ENCODE results near the gene SIGLEC9. TPM values are rescaled to one million over a fixed set of nuclear protein-coding genes. Genes with fewer than 3 reads are reported as not detected.

SIGLEC9 gene
- total and polyA plus RNA-seq, 2 donors (not counting 1 experiment from before 2014, with no cell fraction given), result 0.72 TPM; not detected in 1

DNA sequence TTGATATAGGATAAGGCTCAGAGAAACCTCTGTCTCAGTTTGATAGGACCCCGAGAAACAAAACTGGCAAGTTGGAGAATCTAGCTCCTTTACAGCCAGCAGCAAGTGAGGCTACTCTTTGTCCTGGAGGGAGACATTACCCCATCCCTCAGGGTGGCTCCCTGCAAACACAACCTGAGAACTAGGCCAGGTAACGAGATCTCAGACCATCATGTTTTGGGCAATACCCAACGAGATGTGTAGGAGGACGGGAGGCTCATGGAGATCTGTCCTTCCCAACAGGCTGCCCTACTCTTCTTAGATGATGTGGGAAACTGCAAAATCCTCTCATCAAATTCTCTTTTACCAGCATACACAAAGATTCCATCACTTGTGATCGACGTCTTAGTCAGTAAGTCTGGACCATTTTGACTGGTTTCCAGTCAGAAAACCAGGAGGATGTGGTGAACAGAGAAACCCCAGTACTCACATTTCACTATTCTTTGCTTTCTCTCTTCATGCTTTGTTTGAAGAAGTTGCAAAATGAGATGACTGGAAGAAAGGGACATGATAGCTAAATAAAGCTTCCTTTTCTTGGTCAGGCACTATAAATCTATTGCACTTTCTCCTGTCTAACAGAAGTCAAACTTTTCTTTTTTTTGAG lies 10.5 kb upstream of the SIGLEC9 start:
- ATAC-seq (ENCODE audit: low read depth) (no peak), DNase-seq (no peak)
- 94% methylated on average over 3 of the region's 6 CpGs for WGBS (ENCODE audit: insufficient coverage)
- Histone ChIP-seq H3K4me3 (ENCODE audit: control extremely low read depth in 1 of 5, extremely low read depth in 1 of 5, insufficient read depth in 1 of 5, low read depth in 2 of 5, low read length in 4 of 5) (no peak overlapping the region), H4K20me1 (ENCODE audit: control insufficient read depth, insufficient read depth, low read length, poor library complexity, severe bottlenecking) (no peaks in the 10 kb centered on the region), H2AFZ (ENCODE audit: insufficient read depth, low read depth, low read length, poor library complexity, severe bottlenecking) (no peak overlapping the region), H3K9me3 (ENCODE audit: control extremely low read depth in 1 of 3, control insufficient read depth in 2 of 3, insufficient read depth in 1 of 3, low read length in 2 of 3) (no peaks in the 10 kb centered on the region), H3K4me1 (ENCODE audit: control insufficient read depth in 2 of 2, insufficient read depth in 2 of 2, low read length in 2 of 2) (no peaks in the 10 kb centered on the region), H3K9ac (ENCODE audit: low read length) (no peak overlapping the region), H3K36me3 (replicated peaks in 1 of 2; ENCODE audit: control extremely low read depth in 1 of 2, control insufficient read depth in 1 of 2, extremely low read depth in 1 of 2, insufficient read depth in 2 of 2, low read length in 1 of 2) (no peaks in the 10 kb centered on the region), H3K4me2 (replicated peaks; ENCODE audit: low read depth, low read length, poor library complexity, severe bottlenecking) (no peak overlapping the region), H3K79me2 (ENCODE audit: control insufficient read depth, insufficient read depth, low read length) (no peaks in the 10 kb centered on the region), H3K27me3 (replicated peaks in 1 of 4; ENCODE audit: control extremely low read depth in 1 of 4, control insufficient read depth in 3 of 4, insufficient read depth in 4 of 4, low read length in 3 of 4) (peaks cover 0 to 17% (median 7%) of the 10 kb centered on the region in 4 experiments), H3K27ac (ENCODE audit: low read length in 2 of 2) (no peak overlapping the region)
- ChIA-PET CTCF (no interaction called here), POLR2A (no interaction called here)
- H3K4me3 Mint-ChIP-seq, result no peak overlapping the region
- peaks cover 4% of the 10 kb centered on the region for H3K4me1 Mint-ChIP-seq
- TF ChIP-seq EZH2 (IDR thresholded peaks at IDR 0.05; ENCODE audit: borderline replicate concordance, insufficient read depth, low read depth, low read length, poor library complexity, severe bottlenecking), result no peak
- TF ChIP-seq, protein P1, sequence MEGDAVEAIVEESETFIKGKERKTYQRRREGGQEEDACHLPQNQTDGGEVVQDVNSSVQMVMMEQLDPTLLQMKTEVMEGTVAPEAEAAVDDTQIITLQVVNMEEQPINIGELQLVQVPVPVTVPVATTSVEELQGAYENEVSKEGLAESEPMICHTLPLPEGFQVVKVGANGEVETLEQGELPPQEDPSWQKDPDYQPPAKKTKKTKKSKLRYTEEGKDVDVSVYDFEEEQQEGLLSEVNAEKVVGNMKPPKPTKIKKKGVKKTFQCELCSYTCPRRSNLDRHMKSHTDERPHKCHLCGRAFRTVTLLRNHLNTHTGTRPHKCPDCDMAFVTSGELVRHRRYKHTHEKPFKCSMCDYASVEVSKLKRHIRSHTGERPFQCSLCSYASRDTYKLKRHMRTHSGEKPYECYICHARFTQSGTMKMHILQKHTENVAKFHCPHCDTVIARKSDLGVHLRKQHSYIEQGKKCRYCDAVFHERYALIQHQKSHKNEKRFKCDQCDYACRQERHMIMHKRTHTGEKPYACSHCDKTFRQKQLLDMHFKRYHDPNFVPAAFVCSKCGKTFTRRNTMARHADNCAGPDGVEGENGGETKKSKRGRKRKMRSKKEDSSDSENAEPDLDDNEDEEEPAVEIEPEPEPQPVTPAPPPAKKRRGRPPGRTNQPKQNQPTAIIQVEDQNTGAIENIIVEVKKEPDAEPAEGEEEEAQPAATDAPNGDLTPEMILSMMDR (IDR thresholded peaks at IDR 0.05), result no peak
- H3K27me3 Mint-ChIP-seq, result peaks cover 24% of the 10 kb centered on the region
- H3K27ac Mint-ChIP-seq, result no peak overlapping the region
- H3K9me3 Mint-ChIP-seq (ENCODE audit: insufficient read depth), result no peaks in the 10 kb centered on the region
- intact Hi-C loops (cut with micrococcal nuclease), result no loop called here

DNA sequence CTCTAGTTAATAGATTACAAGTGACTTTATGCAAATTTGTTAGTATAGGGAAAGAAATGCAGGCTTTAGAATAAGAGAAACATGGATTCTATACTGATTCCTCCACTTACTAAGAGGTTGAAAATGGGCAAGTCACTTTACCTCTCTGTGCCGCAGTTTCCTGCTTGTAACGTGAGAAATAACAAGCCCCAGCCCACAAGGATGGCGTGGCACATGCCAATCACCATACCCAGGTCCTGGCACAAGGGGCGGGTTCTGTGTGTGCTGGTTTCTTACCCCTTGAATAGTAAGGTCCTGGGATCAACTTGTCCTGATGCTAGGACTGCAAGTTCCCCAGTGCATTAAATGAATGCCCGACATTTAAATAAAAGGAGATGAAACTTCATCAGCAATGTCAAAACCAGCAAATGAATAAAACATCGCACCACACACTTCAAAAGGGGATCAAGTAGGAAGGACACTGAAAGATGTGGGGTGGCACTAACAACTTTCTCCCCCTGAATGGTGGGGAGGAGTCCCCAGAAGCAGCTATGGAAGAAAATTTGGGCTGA lies 7.9 kb upstream of the SIGLEC9 start:
- POLR2A ChIA-PET, result no interaction called here
- WGBS (ENCODE audit: insufficient coverage), result 78% methylated on average over 3 of the region's 6 CpGs
- no peak overlapping the region for H3K27ac Mint-ChIP-seq

More for the DNA sequence above, 7.9 kb upstream of the SIGLEC9 start:
- Mint-ChIP-seq H3K4me3 (no peak overlapping the region), H3K9me3 (ENCODE audit: insufficient read depth) (no peaks in the 10 kb centered on the region), H3K27me3 (peaks cover 31% of the 10 kb centered on the region), H3K4me1 (no peaks in the 10 kb centered on the region)
- Histone ChIP-seq H3K4me2 (replicated peaks; ENCODE audit: low read depth, low read length, poor library complexity, severe bottlenecking) (no peak overlapping the region), H3K27ac (ENCODE audit: low read length in 2 of 2) (no peak overlapping the region), H3K9me3 (ENCODE audit: control extremely low read depth in 1 of 3, control insufficient read depth in 2 of 3, insufficient read depth in 1 of 3, low read length in 2 of 3) (no peaks in the 10 kb centered on the region), H3K4me1 (ENCODE audit: control insufficient read depth in 2 of 2, insufficient read depth in 2 of 2, low read length in 2 of 2) (no peaks in the 10 kb centered on the region), H3K79me2 (ENCODE audit: control insufficient read depth, insufficient read depth, low read length) (no peaks in the 10 kb centered on the region), H3K9ac (ENCODE audit: low read length) (no peak overlapping the region), H3K36me3 (replicated peaks in 1 of 2; ENCODE audit: control extremely low read depth in 1 of 2, control insufficient read depth in 1 of 2, extremely low read depth in 1 of 2, insufficient read depth in 2 of 2, low read length in 1 of 2) (no peaks in the 10 kb centered on the region), H3K27me3 (replicated peaks in 1 of 4; ENCODE audit: control extremely low read depth in 1 of 4, control insufficient read depth in 3 of 4, insufficient read depth in 4 of 4, low read length in 3 of 4) (peaks cover 0 to 17% (median 7%) of the 10 kb centered on the region in 4 experiments), H4K20me1 (ENCODE audit: control insufficient read depth, insufficient read depth, low read length, poor library complexity, severe bottlenecking) (no peaks in the 10 kb centered on the region), H2AFZ (ENCODE audit: insufficient read depth, low read depth, low read length, poor library complexity, severe bottlenecking) (no peak overlapping the region), H3K4me3 (ENCODE audit: control extremely low read depth in 1 of 5, extremely low read depth in 1 of 5, insufficient read depth in 1 of 5, low read depth in 2 of 5, low read length in 4 of 5) (no peak overlapping the region)
- CTCF ChIA-PET, result no interaction called here
- no peak for TF ChIP-seq EZH2 (IDR thresholded peaks at IDR 0.05; ENCODE audit: borderline replicate concordance, insufficient read depth, low read depth, low read length, poor library complexity, severe bottlenecking)
- TF ChIP-seq, protein P1 (IDR thresholded peaks at IDR 0.05), result no peak
- ATAC-seq (ENCODE audit: low read depth) (no peak), DNase-seq (no peak)
- intact Hi-C loops (cut with micrococcal nuclease), result no loop called here
